CD4-positive, alpha-beta T cell (primary cell): ENCODE results near the gene GPC6. TPM values are rescaled to one million over a fixed set of nuclear protein-coding genes. Genes with fewer than 3 reads are reported as not detected.

Experiments used
- ATAC-seq: fragments of 200-7000 bp; cut with Tn5 transposase; one replicate; pipeline ENCODE4 v1.10.0; 2022; ENCODE audit warnings: mild to moderate bottlenecking; ENCODE audit not compliant: poor library complexity
- CTCF ChIA-PET: fragments of 350-600 bp; sonication (Branson Sonifier 250); formaldehyde crosslinking; loops from one replicate; lab custom pipeline; 2021; ENCODE audit warnings: antibody characterized with exemption, inconsistent platforms; lab: Charles Lee
- POLR2A ChIA-PET: fragments of 350-600 bp; sonication (Branson Sonifier 250); formaldehyde crosslinking; loops from one replicate; lab custom pipeline; 2021; ENCODE audit warnings: antibody characterized with exemption, inconsistent platforms; lab: Charles Lee
- DNase-seq, 14 experiments: peaks; one replicate each; pipeline ENCODE4 v3.0.0-alpha.2; 2013 to 2020; ENCODE audit warnings: mixed read lengths in 2 of 14
- H3K27ac ChIP-seq, 2 donors: one replicate each; pipeline versions ENCODE4 v1.5.1 to v1.7.0; 2013; ENCODE audit warnings: low read length in 2 of 2, low read depth in 1 of 2, mild to moderate bottlenecking in 1 of 2
- H3K27me3 ChIP-seq, 2 experiments: 1 replicate in 1 of 2; 2 replicates in 1 of 2; pipeline versions ENCODE4 v1.6.1 to v1.7.0; 2013; ENCODE audit warnings: low read length in 2 of 2, control low read depth in 1 of 2, mild to moderate bottlenecking in 1 of 2, moderate library complexity in 1 of 2; ENCODE audit not compliant: insufficient read depth in 2 of 2, control insufficient read depth in 1 of 2
- H3K36me3 ChIP-seq: one replicate; pipeline ENCODE4 v1.6.1; 2013; ENCODE audit warnings: low read length, control low read depth; ENCODE audit not compliant: insufficient read depth
- H3K4me1 ChIP-seq: one replicate; pipeline ENCODE4 v1.6.1; 2013; ENCODE audit warnings: low read length, control low read depth; ENCODE audit not compliant: insufficient read depth
- H3K4me3 ChIP-seq: one replicate; pipeline ENCODE4 v1.5.1; 2013; ENCODE audit warnings: mild to moderate bottlenecking, low read length, moderate library complexity
- H3K9me3 ChIP-seq, 2 experiments: 1 replicate in 1 of 2; 2 replicates in 1 of 2; pipeline versions ENCODE4 v1.6.1 to v1.7.0; 2013; ENCODE audit warnings: low read length in 2 of 2, mild to moderate bottlenecking in 2 of 2, control low read depth in 1 of 2, moderate library complexity in 1 of 2; ENCODE audit not compliant: control insufficient read depth in 1 of 2, insufficient read depth in 1 of 2
- H3K27ac Mint-ChIP-seq: one replicate; pipeline ENCODE4 v1.8.0; 2020; ENCODE audit warnings: mixed read lengths
- H3K27me3 Mint-ChIP-seq: one replicate; pipeline ENCODE4 v1.8.0; 2021; ENCODE audit warnings: mixed read lengths
- H3K36me3 Mint-ChIP-seq: one replicate; pipeline ENCODE4 v1.8.0; 2021; ENCODE audit warnings: low read depth, mixed read lengths
- H3K4me1 Mint-ChIP-seq: one replicate; pipeline ENCODE4 v1.8.0; 2021; ENCODE audit warnings: low read depth, mixed read lengths
- H3K4me3 Mint-ChIP-seq: one replicate; pipeline ENCODE4 v1.8.0; 2020; ENCODE audit warnings: mild to moderate bottlenecking, mixed read lengths
- H3K9me3 Mint-ChIP-seq: one replicate; pipeline ENCODE4 v1.8.0; 2020; ENCODE audit warnings: mixed read lengths
- intact Hi-C, 2 experiments: fragments of 100-400 bp; cut with DNase I in 1 of 2; cut with micrococcal nuclease in 1 of 2; formaldehyde crosslinking; loops; one replicate each; pipeline versions ENCODE4 v1.15.1 to v1.9.0; 2023 to 2025; cut with DNase I, micrococcal nuclease
- total RNA-seq, 174 experiments: library from RNA in 2 of 174; stranded (reverse) in 2 of 174; gene quantifications; one replicate each; pipeline ENCODE4 v1.2.3 and lab custom pipeline; 2021 to 2026
- TF ChIP-seq, protein P1 (sequence below): fragments of 200-600 bp; IDR thresholded peaks from one replicate; pipeline ENCODE4 v1.8.0; 2022; ENCODE audit warnings: antibody characterized with exemption, mild to moderate bottlenecking

The GPC6 gene
- total RNA-seq, 2 experiments from 2014 or later, result not detected

DNA sequence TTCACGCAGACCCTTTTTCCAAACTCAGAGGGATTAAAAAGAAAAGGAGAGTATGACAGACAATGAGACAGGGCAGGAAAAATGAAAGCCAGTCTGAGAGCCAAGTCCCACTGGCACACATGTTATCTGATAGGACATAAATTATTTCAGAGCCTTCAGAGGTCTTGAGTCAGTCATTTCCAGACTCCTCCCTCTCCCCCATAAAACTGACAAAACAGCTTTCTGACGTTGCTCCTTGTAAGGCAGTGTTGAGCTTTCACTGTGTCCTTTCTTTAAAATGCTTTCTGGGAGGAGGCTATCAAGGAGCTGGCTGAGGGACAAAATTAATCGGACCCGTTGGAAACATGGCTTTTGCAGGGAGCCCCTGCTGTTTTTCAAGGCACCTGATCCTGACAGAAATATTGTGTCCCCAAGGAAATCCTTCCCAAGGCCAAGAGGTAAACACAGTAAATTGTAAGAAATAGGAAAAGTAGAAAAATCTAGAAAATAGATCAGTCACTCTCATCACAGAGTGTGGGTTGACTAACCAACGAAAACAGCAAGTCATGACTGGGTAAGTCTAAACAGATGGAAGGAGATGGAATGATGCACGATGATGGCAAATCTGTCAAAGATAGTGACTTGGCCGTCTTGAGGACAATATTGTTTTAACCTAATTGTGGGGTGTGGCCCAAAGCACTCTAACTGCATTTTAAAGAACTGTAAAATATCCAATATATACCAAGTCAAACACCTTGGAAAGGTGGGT is 1163.2 kb downstream of the GPC6 start:
- no peak overlapping the region for H3K4me3 Mint-ChIP-seq
- H3K27me3 Mint-ChIP-seq, result peaks cover 4% of the 10 kb centered on the region
- DNase-seq (no peak), ATAC-seq (no peak)
- Histone ChIP-seq H3K27ac (no peak overlapping the region), H3K9me3 (no peaks in the 10 kb centered on the region), H3K27me3 (peaks cover 0 to 8% of the 10 kb centered on the region in 2 experiments), H3K4me1 (no peaks in the 10 kb centered on the region), H3K4me3 (no peak overlapping the region), H3K36me3 (no peaks in the 10 kb centered on the region)
- no peaks in the 10 kb centered on the region for H3K9me3 Mint-ChIP-seq
- H3K36me3 Mint-ChIP-seq, result no peaks in the 10 kb centered on the region
- intact Hi-C loops, result no loop called here
- POLR2A ChIA-PET, result no interaction called here
- CTCF ChIA-PET, result no interaction called here
- no peaks in the 10 kb centered on the region for H3K4me1 Mint-ChIP-seq
- no peak overlapping the region for H3K27ac Mint-ChIP-seq
- TF ChIP-seq, protein P1, sequence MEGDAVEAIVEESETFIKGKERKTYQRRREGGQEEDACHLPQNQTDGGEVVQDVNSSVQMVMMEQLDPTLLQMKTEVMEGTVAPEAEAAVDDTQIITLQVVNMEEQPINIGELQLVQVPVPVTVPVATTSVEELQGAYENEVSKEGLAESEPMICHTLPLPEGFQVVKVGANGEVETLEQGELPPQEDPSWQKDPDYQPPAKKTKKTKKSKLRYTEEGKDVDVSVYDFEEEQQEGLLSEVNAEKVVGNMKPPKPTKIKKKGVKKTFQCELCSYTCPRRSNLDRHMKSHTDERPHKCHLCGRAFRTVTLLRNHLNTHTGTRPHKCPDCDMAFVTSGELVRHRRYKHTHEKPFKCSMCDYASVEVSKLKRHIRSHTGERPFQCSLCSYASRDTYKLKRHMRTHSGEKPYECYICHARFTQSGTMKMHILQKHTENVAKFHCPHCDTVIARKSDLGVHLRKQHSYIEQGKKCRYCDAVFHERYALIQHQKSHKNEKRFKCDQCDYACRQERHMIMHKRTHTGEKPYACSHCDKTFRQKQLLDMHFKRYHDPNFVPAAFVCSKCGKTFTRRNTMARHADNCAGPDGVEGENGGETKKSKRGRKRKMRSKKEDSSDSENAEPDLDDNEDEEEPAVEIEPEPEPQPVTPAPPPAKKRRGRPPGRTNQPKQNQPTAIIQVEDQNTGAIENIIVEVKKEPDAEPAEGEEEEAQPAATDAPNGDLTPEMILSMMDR, result no peak

DNA sequence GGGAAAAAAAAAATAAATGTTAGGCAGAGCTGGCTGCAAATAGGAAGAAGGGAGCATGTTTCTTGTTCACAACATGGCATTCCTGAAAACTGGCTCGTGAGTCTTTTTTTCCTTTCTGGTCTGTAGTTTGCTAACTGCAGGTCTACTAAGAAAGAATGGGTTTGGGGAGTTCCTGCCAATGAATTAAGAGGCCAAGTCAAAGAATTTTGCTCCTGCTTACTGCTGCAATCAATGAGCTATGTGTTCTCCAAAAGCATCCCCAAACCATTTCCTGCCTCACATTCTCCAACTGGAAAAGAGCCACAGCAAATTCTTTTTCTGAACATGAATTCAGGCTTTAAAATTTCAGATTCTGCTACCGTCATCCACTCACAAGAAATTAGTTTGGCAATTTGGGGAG is 1164.3 kb downstream of the GPC6 start:
- Mint-ChIP-seq H3K36me3 (no peaks in the 10 kb centered on the region), H3K27me3 (peaks cover 13% of the 10 kb centered on the region), H3K4me1 (no peaks in the 10 kb centered on the region), H3K9me3 (no peaks in the 10 kb centered on the region), H3K4me3 (no peak overlapping the region), H3K27ac (no peak overlapping the region)
- Histone ChIP-seq H3K4me1 (no peaks in the 10 kb centered on the region), H3K36me3 (no peaks in the 10 kb centered on the region), H3K4me3 (no peak overlapping the region), H3K27me3 (peaks cover 0 to 9% of the 10 kb centered on the region in 2 experiments), H3K9me3 (no peaks in the 10 kb centered on the region), H3K27ac (no peak overlapping the region)
- no peak for ATAC-seq
- TF ChIP-seq, protein P1, result no peak
- CTCF ChIA-PET, result no interaction called here
- POLR2A ChIA-PET, result no interaction called here
- no peak for DNase-seq
- intact Hi-C loops, result no loop called here

DNA sequence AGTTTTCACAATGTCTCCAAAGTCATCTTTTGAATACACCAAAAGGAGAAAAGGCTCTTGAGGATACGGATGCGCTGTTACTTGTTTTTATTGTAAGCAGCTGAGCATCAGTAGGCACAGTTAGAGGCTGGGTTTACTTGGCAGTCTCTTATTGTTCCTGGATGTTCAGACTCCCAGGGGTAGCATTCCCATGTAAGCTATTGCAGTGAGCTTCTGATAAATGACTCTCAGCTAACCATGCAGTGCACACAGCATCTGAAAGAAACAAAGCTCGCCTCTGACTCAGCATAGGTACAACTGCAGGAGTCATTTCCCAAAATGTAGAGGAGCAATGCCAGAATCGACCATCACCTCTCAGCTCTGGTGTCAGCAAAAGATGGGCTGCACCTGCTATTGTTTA is 1168.1 kb downstream of the GPC6 start:
- intact Hi-C loops, result no loop called here
- H3K4me1 ChIP-seq, result no peaks in the 10 kb centered on the region
- no peak for ATAC-seq
- peaks cover 0 to 11% of the 10 kb centered on the region in 2 experiments for H3K27me3 ChIP-seq
- CTCF ChIA-PET, result interaction anchor here (1.2 kb wide), 1 partner anchor 13 kb away, joined by 3 read pairs; no protein-coding TSS in a partner anchor
- Mint-ChIP-seq H3K27ac (no peak overlapping the region), H3K36me3 (no peaks in the 10 kb centered on the region), H3K27me3 (peaks cover 17% of the 10 kb centered on the region), H3K9me3 (no peaks in the 10 kb centered on the region), H3K4me3 (no peak overlapping the region), H3K4me1 (no peaks in the 10 kb centered on the region)
- no peaks in the 10 kb centered on the region for H3K36me3 ChIP-seq
- no peak overlapping the region for H3K4me3 ChIP-seq
- no peak for DNase-seq
- TF ChIP-seq, protein P1, result no peak
- no peaks in the 10 kb centered on the region for H3K9me3 ChIP-seq
- POLR2A ChIA-PET, result no interaction called here
- no peak overlapping the region for H3K27ac ChIP-seq
